Loucy (cell line): Measurements from ENCODE around the gene FSIP1.

Experiments used
- H2AFZ ChIP-seq: fragments of 200-600 bp; sonication (generic); 2 replicates; pipeline ENCODE4 v1.6.0; 2016; ENCODE audit warnings: antibody characterized with exemption, mild to moderate bottlenecking, low read length, moderate library complexity
- H3F3A ChIP-seq: fragments of 200-600 bp; 2 replicates; pipeline ENCODE4 v1.6.0; 2016; ENCODE audit warnings: antibody characterized with exemption, low read depth, mild to moderate bottlenecking
- H3K27me3 ChIP-seq: fragments of 200-600 bp; sonication (generic); 2 replicates; pipeline ENCODE4 v1.6.1; 2014; ENCODE audit warnings: low read length, mild to moderate bottlenecking; ENCODE audit not compliant: insufficient read depth, poor library complexity, severe bottlenecking
- H3K36me3 ChIP-seq: fragments of 200-600 bp; sonication (generic); 2 replicates; pipeline ENCODE4 v1.6.1; 2016; ENCODE audit warnings: low read length; ENCODE audit not compliant: insufficient read depth
- H3K4me1 ChIP-seq: fragments of 200-600 bp; sonication (generic); 2 replicates; pipeline ENCODE4 v1.5.1; 2014; ENCODE audit warnings: low read length, mild to moderate bottlenecking; ENCODE audit not compliant: insufficient read depth, poor library complexity, severe bottlenecking
- H3K4me2 ChIP-seq: fragments of 200-600 bp; sonication (generic); 2 replicates; pipeline ENCODE4 v1.6.0; 2014; ENCODE audit warnings: antibody characterized with exemption, low read length, low read depth, mild to moderate bottlenecking; ENCODE audit not compliant: poor library complexity, severe bottlenecking
- H3K4me3 ChIP-seq: fragments of 200-600 bp; sonication (generic); 2 replicates; pipeline ENCODE4 v1.5.1; 2014; ENCODE audit warnings: low read length, mild to moderate bottlenecking, mixed read lengths; ENCODE audit not compliant: poor library complexity, severe bottlenecking
- H3K79me2 ChIP-seq: fragments of 200-600 bp; sonication (generic); 2 replicates; pipeline ENCODE4 v1.6.1; 2014; ENCODE audit warnings: low read length; ENCODE audit not compliant: insufficient read depth
- H3K9ac ChIP-seq: fragments of 200-600 bp; sonication (generic); 2 replicates; pipeline ENCODE4 v1.6.0; 2014; ENCODE audit warnings: mild to moderate bottlenecking, low read depth, low read length, moderate library complexity; ENCODE audit not compliant: poor library complexity, severe bottlenecking
- H3K9me2 ChIP-seq: fragments of 200-600 bp; sonication (generic); replicated peaks from 2 replicates; pipeline ENCODE4 v1.6.1; 2016; ENCODE audit warnings: low read depth, low read length, mixed read lengths
- H3K9me3 ChIP-seq: fragments of 200-600 bp; sonication (generic); 2 replicates; pipeline ENCODE4 v1.6.1; 2014; ENCODE audit warnings: mild to moderate bottlenecking, antibody characterized with exemption, low read length, low read depth; ENCODE audit not compliant: insufficient read depth
- H4K20me1 ChIP-seq: fragments of 200-600 bp; sonication (generic); 2 replicates; pipeline ENCODE4 v1.6.0; 2014; ENCODE audit warnings: antibody characterized with exemption, low read length, mild to moderate bottlenecking; ENCODE audit not compliant: insufficient read depth, poor library complexity, severe bottlenecking
- EZH2phosphoT487 ChIP-seq: fragments of 200-600 bp; IDR thresholded peaks from 2 replicates; pipeline ENCODE4 v1.6.1; 2018; ENCODE audit warnings: antibody characterized with exemption, mild to moderate bottlenecking, moderate library complexity, borderline replicate concordance
- TF ChIP-seq, protein P1 (sequence below): fragments of 200-600 bp; sonication (generic); conservative IDR thresholded peaks from 2 replicates; pipeline ENCODE4 v1.5.1; 2014; ENCODE audit warnings: mild to moderate bottlenecking, antibody characterized with exemption, low read length

Gene FSIP1

DNA sequence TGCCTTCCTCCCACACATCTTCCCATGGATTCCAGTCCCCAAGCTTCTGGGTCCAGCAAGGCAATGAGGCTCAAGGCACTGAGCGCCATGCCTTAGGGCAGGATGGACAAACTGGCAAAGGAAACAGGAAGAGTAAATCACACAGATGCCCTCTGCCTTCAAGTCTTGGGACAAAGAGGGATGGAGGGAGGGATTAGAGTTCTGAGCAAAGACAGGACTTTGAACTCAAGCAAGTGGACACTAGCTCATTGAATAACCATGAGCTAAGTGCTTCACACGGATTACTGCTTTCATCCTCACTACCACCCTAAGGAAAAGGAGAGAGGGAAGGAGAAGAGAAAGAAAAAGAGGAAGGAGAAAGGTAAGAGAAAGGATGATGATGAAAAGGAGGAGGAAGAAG, 209.4 kb downstream of the FSIP1 start:
- Histone ChIP-seq H3K9me3 (no peaks in the 10 kb centered on the region), H3F3A (no peaks in the 10 kb centered on the region), H3K4me1 (no peaks in the 10 kb centered on the region), H3K79me2 (no peaks in the 10 kb centered on the region), H3K9ac (no peak overlapping the region), H3K36me3 (no peaks in the 10 kb centered on the region), H3K9me2 (no peaks in the 10 kb centered on the region), H3K4me2 (no peak overlapping the region), H2AFZ (no peak overlapping the region), H3K27me3 (no peaks in the 10 kb centered on the region), H3K4me3 (no peak overlapping the region), H4K20me1 (no peaks in the 10 kb centered on the region)
- TF ChIP-seq EZH2phosphoT487, result no peak
- TF ChIP-seq, protein P1, sequence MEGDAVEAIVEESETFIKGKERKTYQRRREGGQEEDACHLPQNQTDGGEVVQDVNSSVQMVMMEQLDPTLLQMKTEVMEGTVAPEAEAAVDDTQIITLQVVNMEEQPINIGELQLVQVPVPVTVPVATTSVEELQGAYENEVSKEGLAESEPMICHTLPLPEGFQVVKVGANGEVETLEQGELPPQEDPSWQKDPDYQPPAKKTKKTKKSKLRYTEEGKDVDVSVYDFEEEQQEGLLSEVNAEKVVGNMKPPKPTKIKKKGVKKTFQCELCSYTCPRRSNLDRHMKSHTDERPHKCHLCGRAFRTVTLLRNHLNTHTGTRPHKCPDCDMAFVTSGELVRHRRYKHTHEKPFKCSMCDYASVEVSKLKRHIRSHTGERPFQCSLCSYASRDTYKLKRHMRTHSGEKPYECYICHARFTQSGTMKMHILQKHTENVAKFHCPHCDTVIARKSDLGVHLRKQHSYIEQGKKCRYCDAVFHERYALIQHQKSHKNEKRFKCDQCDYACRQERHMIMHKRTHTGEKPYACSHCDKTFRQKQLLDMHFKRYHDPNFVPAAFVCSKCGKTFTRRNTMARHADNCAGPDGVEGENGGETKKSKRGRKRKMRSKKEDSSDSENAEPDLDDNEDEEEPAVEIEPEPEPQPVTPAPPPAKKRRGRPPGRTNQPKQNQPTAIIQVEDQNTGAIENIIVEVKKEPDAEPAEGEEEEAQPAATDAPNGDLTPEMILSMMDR, result no peak

DNA sequence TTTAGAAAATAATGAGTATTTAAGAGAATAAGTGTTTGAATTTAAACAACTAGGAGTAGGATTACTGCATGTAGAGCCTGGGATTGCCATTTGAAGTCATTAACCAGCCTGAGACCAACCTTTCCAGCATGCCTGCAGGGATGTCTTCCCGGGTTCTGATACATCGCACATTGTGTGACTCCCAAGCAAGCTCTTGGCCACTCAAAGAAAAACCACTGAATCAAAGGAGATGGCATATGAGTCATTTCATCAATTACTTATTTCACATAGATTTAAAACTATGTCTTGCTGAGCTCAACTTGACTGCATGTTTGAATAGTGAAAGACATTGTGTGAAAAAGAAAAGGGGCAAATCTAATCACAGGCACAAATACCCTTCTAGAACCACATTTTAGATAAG, 216.8 kb downstream of the FSIP1 start:
- Histone ChIP-seq H3K9me3 (no peaks in the 10 kb centered on the region), H3K79me2 (no peaks in the 10 kb centered on the region), H3K9me2 (no peaks in the 10 kb centered on the region), H3K4me1 (no peaks in the 10 kb centered on the region), H3K4me3 (no peak overlapping the region), H3K36me3 (no peaks in the 10 kb centered on the region), H2AFZ (no peak overlapping the region), H3K27me3 (no peaks in the 10 kb centered on the region), H3F3A (no peaks in the 10 kb centered on the region), H4K20me1 (no peaks in the 10 kb centered on the region), H3K9ac (no peak overlapping the region), H3K4me2 (no peak overlapping the region)
- TF ChIP-seq, protein P1, result no peak
- no peak for TF ChIP-seq EZH2phosphoT487

DNA sequence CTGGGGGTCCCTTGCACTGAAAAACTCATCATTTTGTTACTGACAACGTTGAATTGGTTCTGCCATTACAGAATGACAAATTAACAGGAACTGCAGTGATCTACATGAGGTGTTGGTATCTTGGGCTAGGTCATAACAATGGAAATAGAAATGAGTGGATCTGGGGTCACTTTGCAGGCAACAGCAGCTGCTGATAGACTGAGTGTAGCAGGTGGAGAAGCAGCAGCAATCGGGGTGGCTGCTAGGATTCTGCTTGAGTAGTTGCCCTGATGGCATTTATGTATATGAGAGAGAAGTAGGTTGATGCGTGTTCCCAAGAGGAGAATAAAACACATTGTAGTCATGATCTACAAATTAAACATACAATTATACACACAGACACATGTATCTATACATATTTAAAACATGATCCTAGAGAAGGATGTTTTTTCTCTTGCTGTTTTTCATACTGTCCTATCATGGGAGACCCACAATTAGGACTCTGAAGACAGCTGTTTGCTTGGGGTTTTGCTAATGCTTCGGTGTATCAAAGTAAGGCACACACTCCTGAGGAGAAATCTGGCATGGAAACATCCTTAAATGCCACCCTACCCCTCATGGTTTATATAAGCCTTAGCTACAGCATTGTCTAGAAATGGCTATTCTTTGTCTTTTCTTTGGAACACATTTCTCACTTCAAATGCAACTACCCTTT, 217.5 kb downstream of the FSIP1 start:
- no peaks in the 10 kb centered on the region for H3K4me1 ChIP-seq
- no peaks in the 10 kb centered on the region for H3K36me3 ChIP-seq
- H3K79me2 ChIP-seq, result no peaks in the 10 kb centered on the region
- H2AFZ ChIP-seq, result no peak overlapping the region
- H4K20me1 ChIP-seq, result no peaks in the 10 kb centered on the region
- H3K4me2 ChIP-seq, result no peak overlapping the region
- no peak for TF ChIP-seq EZH2phosphoT487
- TF ChIP-seq, protein P1, result no peak
- H3K9me2 ChIP-seq, result no peaks in the 10 kb centered on the region
- no peak overlapping the region for H3K4me3 ChIP-seq
- H3F3A ChIP-seq, result no peaks in the 10 kb centered on the region
- no peak overlapping the region for H3K9ac ChIP-seq
- no peaks in the 10 kb centered on the region for H3K27me3 ChIP-seq
- H3K9me3 ChIP-seq, result no peaks in the 10 kb centered on the region
